Activated CD4-positive, alpha-beta memory T cell treated with anti-CD3 and anti-CD28 coated beads for 36 hours (primary cell): Measurements from ENCODE around the gene TFDP1. TPM values are rescaled to one million over a fixed set of nuclear protein-coding genes. Genes with fewer than 3 reads are reported as not detected.
A peak's percentile ranks its signal among the peaks of the same experiment; 100 is the strongest.

ENCODE experiments used
- CTCF ChIA-PET: fragments of 350-600 bp; sonication (Branson Sonifier 250); formaldehyde crosslinking; loops from one replicate; lab custom pipeline; 2021; ENCODE audit warnings: antibody characterized with exemption, inconsistent platforms; lab: Charles Lee
- POLR2A ChIA-PET: fragments of 350-600 bp; sonication (Branson Sonifier 250); formaldehyde crosslinking; loops from one replicate; lab custom pipeline; 2021; ENCODE audit warnings: antibody characterized with exemption; lab: Charles Lee
- DNase-seq: peaks from one replicate; pipeline ENCODE4 v3.0.0-alpha.2; 2020
- H3K27ac Mint-ChIP-seq: one replicate; pipeline ENCODE4 v1.8.0; 2021; ENCODE audit warnings: mixed read lengths
- H3K27me3 Mint-ChIP-seq: one replicate; pipeline ENCODE4 v1.8.0; 2021; ENCODE audit warnings: mixed read lengths
- H3K36me3 Mint-ChIP-seq: one replicate; pipeline ENCODE4 v1.8.0; 2021; ENCODE audit warnings: mixed read lengths
- H3K4me1 Mint-ChIP-seq: one replicate; pipeline ENCODE4 v1.8.0; 2021; ENCODE audit warnings: low read depth, mixed read lengths
- H3K4me3 Mint-ChIP-seq: one replicate; pipeline ENCODE4 v1.8.0; 2021; ENCODE audit warnings: mild to moderate bottlenecking, mixed read lengths
- H3K9me3 Mint-ChIP-seq: one replicate; pipeline ENCODE4 v1.8.0; 2021; ENCODE audit warnings: mixed read lengths
- intact Hi-C: fragments of 100-400 bp; cut with micrococcal nuclease; formaldehyde crosslinking; loops from one replicate; pipeline ENCODE4 v1.15.1; 2023
- total RNA-seq, 2 experiments: library from RNA; stranded (reverse); gene quantifications; one replicate each; pipeline ENCODE4 v1.2.3, GENCODE V29; 2021

The TFDP1 gene
- total RNA-seq, 2 experiments from 2014 or later = 149 to 156 TPM

DNA sequence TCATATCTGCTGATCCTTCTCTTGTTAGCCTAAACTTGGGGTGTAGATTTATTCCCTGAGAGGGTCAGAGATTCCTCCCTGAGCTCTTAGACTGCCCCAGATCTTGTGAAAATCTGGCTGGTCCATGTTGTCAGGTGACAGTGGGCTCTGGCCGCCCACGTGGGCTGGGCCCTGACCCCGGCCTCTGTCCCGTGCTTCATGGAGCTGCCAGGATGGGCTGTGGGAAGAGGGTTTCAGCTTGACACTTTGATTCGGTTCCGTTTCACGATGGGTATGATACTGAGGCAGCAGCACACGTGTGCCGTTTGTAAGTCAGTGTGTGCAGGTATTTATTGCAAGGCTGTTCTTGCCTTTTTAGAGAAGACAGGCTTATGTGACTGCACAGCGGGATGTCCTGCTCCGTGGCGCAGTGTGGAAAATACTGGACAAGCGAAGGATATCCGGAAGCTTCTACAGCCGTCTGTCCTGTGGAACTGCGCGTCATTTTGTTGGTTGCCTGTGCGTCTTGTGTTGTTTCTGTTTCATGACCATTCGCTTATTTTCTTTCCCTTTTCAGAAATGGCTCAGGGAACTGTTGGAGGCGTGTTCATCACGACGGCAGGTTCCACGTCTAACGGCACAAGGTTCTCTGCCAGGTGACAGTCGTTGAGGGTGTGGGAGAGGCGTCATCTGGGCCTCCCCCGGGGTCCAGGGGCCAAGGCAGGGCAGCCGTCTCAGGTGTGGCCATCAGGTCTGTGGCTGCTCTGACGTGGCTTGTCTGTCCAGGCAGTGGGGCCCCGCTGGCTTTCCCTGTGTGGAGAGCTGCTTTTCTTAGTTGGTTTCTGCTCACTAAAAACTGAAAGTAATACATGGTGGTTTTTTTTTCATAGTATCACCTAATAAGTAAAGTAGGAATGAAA is 53.0 kb downstream of the TFDP1 start:
- Mint-ChIP-seq H3K27ac (no peak overlapping the region), H3K4me1 (no peaks in the 10 kb centered on the region), H3K36me3 (peaks cover 79% of the 10 kb centered on the region), H3K27me3 (no peaks in the 10 kb centered on the region), H3K4me3 (no peak overlapping the region), H3K9me3 (peaks cover 6% of the 10 kb centered on the region)
- DNase-seq = no peak
- ChIA-PET POLR2A (interaction anchor here (0.6 kb wide), 1 partner anchor 132 kb away, joined by 5 read pairs; no protein-coding TSS in a partner anchor), CTCF (no interaction called here)
- intact Hi-C loops = no loop called here

- peak; percentile 1 for DNase-seq
Measured at GRCh38 chr13:113638173-113638746, 53.7 kb downstream of the TFDP1 start.

GRCh38 chr13:113638806-113639205 is 54.3 kb downstream of the TFDP1 start:
- POLR2A ChIA-PET = no interaction called here
- peak; percentile 1 for DNase-seq
- CTCF ChIA-PET = no interaction called here
- H3K27me3 Mint-ChIP-seq = no peaks in the 10 kb centered on the region
- peaks cover 8% of the 10 kb centered on the region for H3K9me3 Mint-ChIP-seq
- no peaks in the 10 kb centered on the region for H3K4me1 Mint-ChIP-seq
- no peak overlapping the region for H3K4me3 Mint-ChIP-seq
- H3K36me3 Mint-ChIP-seq = peaks cover 69% of the 10 kb centered on the region
- intact Hi-C loops = no loop called here
- H3K27ac Mint-ChIP-seq = no peak overlapping the region

More at GRCh38 chr13:113638173-113638746, 53.7 kb downstream of the TFDP1 start:
- Mint-ChIP-seq H3K36me3 (peaks cover 74% of the 10 kb centered on the region), H3K27ac (no peak overlapping the region), H3K9me3 (peaks cover 8% of the 10 kb centered on the region), H3K4me3 (no peak overlapping the region), H3K4me1 (no peaks in the 10 kb centered on the region), H3K27me3 (no peaks in the 10 kb centered on the region)
- POLR2A ChIA-PET = interaction anchor here (0.6 kb wide), 1 partner anchor 131 kb away, joined by 5 read pairs; no protein-coding TSS in a partner anchor
- intact Hi-C loops = no loop called here
- CTCF ChIA-PET = no interaction called here

DNA sequence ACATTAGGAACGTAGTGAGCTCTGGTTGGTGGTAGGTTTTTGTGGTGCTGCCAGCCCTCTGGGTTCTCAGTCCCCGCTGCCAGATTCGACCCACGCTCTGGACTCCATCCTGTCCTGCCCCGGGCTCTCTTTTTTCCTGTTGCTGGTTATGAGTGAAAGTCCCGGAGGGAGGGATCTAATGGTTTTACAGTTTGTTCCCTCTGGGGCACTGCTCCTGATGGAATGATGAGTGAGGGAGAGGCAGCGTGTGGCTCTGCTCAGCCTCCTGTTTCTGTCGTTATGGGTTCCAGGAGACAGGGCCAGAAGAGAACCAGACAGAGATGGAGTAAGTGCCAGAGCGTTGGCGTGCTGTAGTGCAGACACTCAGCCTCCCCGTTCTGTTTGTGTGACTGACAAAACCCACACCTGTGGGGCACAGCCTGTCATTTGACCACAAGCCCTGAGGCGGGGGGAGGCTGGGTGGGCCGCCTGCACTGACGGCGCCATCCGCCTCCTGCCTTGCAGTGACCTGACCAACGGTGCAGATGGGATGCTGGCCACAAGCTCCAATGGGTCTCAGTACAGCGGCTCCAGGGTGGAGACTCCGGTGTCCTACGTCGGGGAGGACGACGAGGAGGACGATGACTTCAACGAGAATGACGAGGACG is 55.2 kb downstream of the TFDP1 start:
- H3K9me3 Mint-ChIP-seq = peaks cover 8% of the 10 kb centered on the region
- CTCF ChIA-PET = no interaction called here
- no peak overlapping the region for H3K4me3 Mint-ChIP-seq
- no peaks in the 10 kb centered on the region for H3K4me1 Mint-ChIP-seq
- intact Hi-C loops = no loop called here
- H3K27me3 Mint-ChIP-seq = no peaks in the 10 kb centered on the region
- POLR2A ChIA-PET = no interaction called here
- peaks cover 60% of the 10 kb centered on the region for H3K36me3 Mint-ChIP-seq
- DNase-seq = peak; percentile 4
- H3K27ac Mint-ChIP-seq = no peak overlapping the region

DNA sequence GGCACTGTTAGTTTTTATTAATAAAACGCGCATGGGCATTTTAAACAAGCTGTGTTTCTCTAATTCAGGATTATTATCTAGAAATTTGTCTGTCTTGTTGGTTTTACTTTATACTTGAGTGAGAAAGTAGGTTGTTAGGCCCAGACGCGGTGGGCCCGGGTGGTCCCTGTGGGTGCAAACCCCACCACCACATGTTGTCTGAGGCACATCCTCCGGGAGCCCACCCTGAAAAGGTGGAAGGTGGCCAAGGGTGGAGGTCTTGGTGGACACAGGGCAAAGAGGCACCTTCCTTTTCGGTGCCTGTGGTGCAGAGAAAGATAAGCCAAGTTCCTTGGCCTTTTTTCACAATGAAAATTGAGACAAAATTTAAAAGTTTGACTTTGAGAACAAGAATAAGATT is 56.9 kb downstream of the TFDP1 start:
- peaks cover 51% of the 10 kb centered on the region for H3K36me3 Mint-ChIP-seq
- no peak for DNase-seq
- H3K4me1 Mint-ChIP-seq = peaks cover 2% of the 10 kb centered on the region
- no peak overlapping the region for H3K27ac Mint-ChIP-seq
- intact Hi-C loops = no loop called here
- no peak overlapping the region for H3K4me3 Mint-ChIP-seq
- peaks cover 8% of the 10 kb centered on the region for H3K9me3 Mint-ChIP-seq
- ChIA-PET POLR2A (no interaction called here), CTCF (no interaction called here)
- H3K27me3 Mint-ChIP-seq = no peaks in the 10 kb centered on the region

GRCh38 chr13:113642563-113642962 is 58.0 kb downstream of the TFDP1 start:
- H3K4me3 Mint-ChIP-seq = no peak overlapping the region
- intact Hi-C loops = no loop called here
- DNase-seq = no peak
- peaks cover 5% of the 10 kb centered on the region for H3K4me1 Mint-ChIP-seq
- peaks cover 8% of the 10 kb centered on the region for H3K9me3 Mint-ChIP-seq
- POLR2A ChIA-PET = no interaction called here
- CTCF ChIA-PET = no interaction called here
- H3K27ac Mint-ChIP-seq = no peak overlapping the region
- H3K27me3 Mint-ChIP-seq = no peaks in the 10 kb centered on the region
- peaks cover 40% of the 10 kb centered on the region for H3K36me3 Mint-ChIP-seq

GRCh38 chr13:113643593-113643992 is 59.0 kb downstream of the TFDP1 start:
- Mint-ChIP-seq H3K4me1 (peaks cover 5% of the 10 kb centered on the region), H3K36me3 (peaks cover 31% of the 10 kb centered on the region), H3K27ac (no peak overlapping the region), H3K27me3 (no peaks in the 10 kb centered on the region), H3K4me3 (no peak overlapping the region), H3K9me3 (peaks cover 8% of the 10 kb centered on the region)
- ChIA-PET POLR2A (no interaction called here), CTCF (no interaction called here)
- intact Hi-C loops = no loop called here
- no peak for DNase-seq

DNA sequence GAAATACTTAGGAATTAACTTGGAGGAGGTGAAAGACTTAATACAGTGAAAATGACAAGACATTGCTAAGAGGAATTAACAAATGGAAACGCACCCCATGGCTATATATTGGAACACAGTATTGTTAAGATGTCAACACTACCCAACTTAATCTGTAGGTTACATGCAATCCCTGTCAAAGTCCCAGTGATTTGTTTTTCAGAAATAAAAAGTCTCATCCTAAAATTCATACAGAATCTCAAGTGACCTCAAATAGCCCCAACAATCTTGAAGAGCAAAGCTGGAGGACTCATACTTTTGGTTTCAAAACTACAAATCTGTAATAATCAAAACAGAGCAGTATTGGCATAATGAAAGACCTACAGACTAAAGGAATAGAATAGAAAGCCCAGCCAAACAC is 60.2 kb downstream of the TFDP1 start:
- peaks cover 23% of the 10 kb centered on the region for H3K36me3 Mint-ChIP-seq
- intact Hi-C loops = no loop called here
- no peak for DNase-seq
- no peak overlapping the region for H3K4me3 Mint-ChIP-seq
- no peaks in the 10 kb centered on the region for H3K27me3 Mint-ChIP-seq
- CTCF ChIA-PET = no interaction called here
- no peak overlapping the region for H3K27ac Mint-ChIP-seq
- peaks cover 5% of the 10 kb centered on the region for H3K4me1 Mint-ChIP-seq
- POLR2A ChIA-PET = no interaction called here
- peaks cover 8% of the 10 kb centered on the region for H3K9me3 Mint-ChIP-seq

- peaks cover 5% of the 10 kb centered on the region for H3K4me1 Mint-ChIP-seq
- intact Hi-C loops = no loop called here
- H3K9me3 Mint-ChIP-seq = peaks cover 8% of the 10 kb centered on the region
- no peak overlapping the region for H3K4me3 Mint-ChIP-seq
- peaks cover 18% of the 10 kb centered on the region for H3K36me3 Mint-ChIP-seq
- DNase-seq = no peak
- H3K27me3 Mint-ChIP-seq = no peaks in the 10 kb centered on the region
- POLR2A ChIA-PET = no interaction called here
- no peak overlapping the region for H3K27ac Mint-ChIP-seq
- CTCF ChIA-PET = no interaction called here
Measured at GRCh38 chr13:113645329-113645728, 60.8 kb downstream of the TFDP1 start.

DNA sequence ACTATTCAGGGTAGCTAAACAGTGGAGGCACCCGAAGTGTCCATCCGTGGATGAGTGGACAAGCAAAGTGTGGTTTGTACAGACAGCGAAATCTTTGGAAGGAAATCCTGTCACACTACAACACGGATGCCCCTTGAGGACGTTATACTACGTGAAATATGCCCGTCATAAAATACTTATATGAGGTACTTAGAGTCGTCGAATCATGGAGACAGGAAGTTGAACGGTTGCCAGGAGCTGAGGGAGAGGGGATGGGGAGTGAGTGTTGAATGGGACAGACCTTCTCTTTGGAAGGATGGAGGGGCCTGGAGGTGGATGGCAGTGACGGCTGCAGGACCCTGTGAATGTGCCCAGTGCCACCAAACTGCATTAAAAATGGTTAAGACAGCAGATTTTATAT is 61.8 kb downstream of the TFDP1 start:
- intact Hi-C loops = no loop called here
- CTCF ChIA-PET = no interaction called here
- Mint-ChIP-seq H3K4me1 (peaks cover 5% of the 10 kb centered on the region), H3K9me3 (peaks cover 8% of the 10 kb centered on the region), H3K27me3 (no peaks in the 10 kb centered on the region), H3K4me3 (no peak overlapping the region), H3K36me3 (peaks cover 12% of the 10 kb centered on the region), H3K27ac (no peak overlapping the region)
- POLR2A ChIA-PET = no interaction called here
- peak; percentile 6 for DNase-seq

- no peaks in the 10 kb centered on the region for H3K27me3 Mint-ChIP-seq
- intact Hi-C loops = no loop called here
- no peak overlapping the region for H3K27ac Mint-ChIP-seq
- DNase-seq = peak; percentile 8
- H3K4me1 Mint-ChIP-seq = peaks cover 5% of the 10 kb centered on the region
- CTCF ChIA-PET = no interaction called here
- H3K4me3 Mint-ChIP-seq = no peak overlapping the region
- peaks cover 8% of the 10 kb centered on the region for H3K9me3 Mint-ChIP-seq
- peaks cover 8% of the 10 kb centered on the region for H3K36me3 Mint-ChIP-seq
- POLR2A ChIA-PET = no interaction called here
Measured at GRCh38 chr13:113646921-113647340, 62.4 kb downstream of the TFDP1 start.
